OCI-LY7 (cell line): ENCODE data around the gene ELOVL6. TPM values are rescaled to one million over a fixed set of nuclear protein-coding genes. Genes with fewer than 3 reads are reported as not detected.

Source experiments
- BruUV-seq: library from RNA; stranded (reverse); fragments of 400-500 nt; replicated peaks from 2 replicates; lab custom pipeline; 2021; lab: Mats Ljungman, UMichigan
- CTCF ChIA-PET: fragments of 300-600 bp; sonication (Branson Sonifier 250); formaldehyde crosslinking; loops from one replicate; lab custom pipeline; 2022; ENCODE audit warnings: antibody characterized with exemption; ENCODE audit not compliant: unreplicated experiment; lab: Charles Lee
- POLR2A ChIA-PET: fragments of 300-600 bp; sonication (Branson Sonifier 250); formaldehyde crosslinking; loops from one replicate; lab custom pipeline; 2022; ENCODE audit warnings: antibody characterized with exemption; lab: Charles Lee
- DNase-seq: peaks from one replicate; pipeline ENCODE4 v3.0.0-alpha.2; 2015; ENCODE audit warnings: low spot score
- H2AFZ ChIP-seq: fragments of 200-600 bp; sonication (generic), shearing (Covaris generic); 2 replicates; pipeline ENCODE4 v1.6.1; 2014; ENCODE audit warnings: mild to moderate bottlenecking, antibody characterized with exemption, low read length, moderate library complexity
- H3K27ac ChIP-seq: fragments of 200-600 bp; sonication (generic); 2 replicates; pipeline ENCODE4 v1.5.1; 2014; ENCODE audit warnings: mixed run types, low read depth, mild to moderate bottlenecking, moderate library complexity, low read length, inconsistent platforms; ENCODE audit not compliant: poor library complexity, severe bottlenecking
- H3K36me3 ChIP-seq: fragments of 200-600 bp; sonication (generic); 2 replicates; pipeline ENCODE4 v1.6.1; 2014; ENCODE audit warnings: mild to moderate bottlenecking, antibody characterized with exemption, low read length, moderate library complexity, mixed read lengths; ENCODE audit not compliant: insufficient read depth
- H3K4me1 ChIP-seq: fragments of 200-600 bp; sonication (generic); 2 replicates; pipeline ENCODE4 v1.5.1; 2014; ENCODE audit warnings: mild to moderate bottlenecking, low read length; ENCODE audit not compliant: insufficient read depth, poor library complexity, severe bottlenecking
- H3K4me2 ChIP-seq: fragments of 200-600 bp; sonication (generic); 2 replicates; pipeline ENCODE4 v1.6.1; 2014; ENCODE audit warnings: mild to moderate bottlenecking, low read length
- H3K4me3 ChIP-seq: fragments of 200-600 bp; sonication (generic); 2 replicates; pipeline ENCODE4 v1.5.1; 2014; ENCODE audit warnings: mild to moderate bottlenecking, low read depth, low read length; ENCODE audit not compliant: poor library complexity, severe bottlenecking
- H3K79me2 ChIP-seq: fragments of 200-600 bp; sonication (generic); 2 replicates; pipeline ENCODE4 v1.6.1; 2016; ENCODE audit warnings: low read depth, mild to moderate bottlenecking, low read length, moderate library complexity, mixed read lengths; ENCODE audit not compliant: insufficient read depth
- H3K9me2 ChIP-seq: fragments of 200-600 bp; sonication (generic); 2 replicates; pipeline ENCODE4 v1.6.1; 2016; ENCODE audit warnings: mild to moderate bottlenecking, low read length, mixed read lengths; ENCODE audit not compliant: insufficient read depth
- H3K9me3 ChIP-seq: fragments of 200-600 bp; sonication (generic); 2 replicates; pipeline ENCODE4 v1.6.1; 2014; ENCODE audit warnings: mild to moderate bottlenecking, mixed run types, low read length, mixed read lengths
- H4K20me1 ChIP-seq: fragments of 200-600 bp; sonication (generic); 2 replicates; pipeline ENCODE4 v1.6.1; 2014; ENCODE audit warnings: mild to moderate bottlenecking, antibody characterized with exemption, low read length, moderate library complexity, mixed read lengths; ENCODE audit not compliant: insufficient read depth
- CTCF ChIP-seq: fragments of 200-600 bp; sonication (generic); conservative IDR thresholded peaks from 2 replicates; pipeline ENCODE4 v1.5.1; 2014; ENCODE audit warnings: mild to moderate bottlenecking, antibody characterized with exemption, low read length, moderate library complexity, mixed read lengths
- EZH2phosphoT487 ChIP-seq: fragments of 200-600 bp; sonication (generic); IDR thresholded peaks from 2 replicates; pipeline ENCODE4 v1.6.1; 2018; ENCODE audit warnings: low read depth, borderline replicate concordance, mild to moderate bottlenecking, mixed run types, antibody characterized with exemption, low read length, moderate library complexity, mixed read lengths
- intact Hi-C: fragments of 100-400 bp; cut with micrococcal nuclease; formaldehyde crosslinking; loops from one replicate; pipeline ENCODE4 v1.10.0; 2022; ENCODE audit not compliant: unreplicated experiment
- total RNA-seq, 2 experiments: library from RNA; depleted of rRNA in 1 of 2; stranded (reverse); fragments of >200 nt in 1 of 2; shearing (Covaris generic) in 1 of 2; gene quantifications; 2 replicates each; pipeline ENCODE4 v1.2.3, GENCODE V29; 2014 to 2022

Gene ELOVL6
- total RNA-seq, 2 experiments from 2014 or later = 14.5 to 45.5 TPM

- Histone ChIP-seq H3K27ac (no peak overlapping the region), H3K9me3 (no peaks in the 10 kb centered on the region), H3K4me3 (no peak overlapping the region), H3K9me2 (no peaks in the 10 kb centered on the region), H2AFZ (no peak overlapping the region), H3K36me3 (peaks cover 19% of the 10 kb centered on the region; the same call in 1 of the 2 replicates), H3K4me2 (no peak overlapping the region), H4K20me1 (no peaks in the 10 kb centered on the region), H3K4me1 (peaks cover 10% of the 10 kb centered on the region), H3K79me2 (no peaks in the 10 kb centered on the region)
- ChIA-PET POLR2A (interaction anchor here (0.5 to 1.2 kb wide), 7 partner anchors 13 to 841 kb away, joined by 3 to 6 read pairs (median 3); no protein-coding TSS in a partner anchor), CTCF (no interaction called here)
- intact Hi-C loops = no loop called here
- BruUV-seq = no TSS peak
- no peak for TF ChIP-seq EZH2phosphoT487
- no peak for TF ChIP-seq CTCF
- DNase-seq = peak; percentile 18
Observed at GRCh38 chr4:110059556-110060191, 138.7 kb downstream of the ELOVL6 start.

- Histone ChIP-seq H3K9me3 (no peaks in the 10 kb centered on the region), H3K79me2 (no peaks in the 10 kb centered on the region), H3K4me3 (no peak overlapping the region), H3K4me2 (no peak overlapping the region), H4K20me1 (no peaks in the 10 kb centered on the region), H2AFZ (no peak overlapping the region), H3K36me3 (peaks cover 21% of the 10 kb centered on the region; the same call in 1 of the 2 replicates), H3K4me1 (peaks cover 10% of the 10 kb centered on the region), H3K9me2 (no peaks in the 10 kb centered on the region), H3K27ac (no peak overlapping the region)
- no TSS peak for BruUV-seq
- ChIA-PET CTCF (no interaction called here), POLR2A (interaction anchor here (0.6 to 1.2 kb wide), 4 partner anchors 9 to 452 kb away, joined by 3 read pairs; no protein-coding TSS in a partner anchor)
- no peak for DNase-seq
- TF ChIP-seq EZH2phosphoT487 = no peak
- TF ChIP-seq CTCF = no peak
- intact Hi-C loops = no loop called here
Observed at GRCh38 chr4:110058677-110059076, 139.7 kb downstream of the ELOVL6 start.
